ENCODE data around the gene TMEM200C. TPM values are rescaled to one million over a fixed set of nuclear protein-coding genes. Genes with fewer than 3 reads are reported as not detected.

The TMEM200C gene
- total and polyA plus RNA-seq, 10 of the 15 experiments (the other 5 are each of a cell fraction or from before 2014, with no cell fraction given) = not detected

DNA sequence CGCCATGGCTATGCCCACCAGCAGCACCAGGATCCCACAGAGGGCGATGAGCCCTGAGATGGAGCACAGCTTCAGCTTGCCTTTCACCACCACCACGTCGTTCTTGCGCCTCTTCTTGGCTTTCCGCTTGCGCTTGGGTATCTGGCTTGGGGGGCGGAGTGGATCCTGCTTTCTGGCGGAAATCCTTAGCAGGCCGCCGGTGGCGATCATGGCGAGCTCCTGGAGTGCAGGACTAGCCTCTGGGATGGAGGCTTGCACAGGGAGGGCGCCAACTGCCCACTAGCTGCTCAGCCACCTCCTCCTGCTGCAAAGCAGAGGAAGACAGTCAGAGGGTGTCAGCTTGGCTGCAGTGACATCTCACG is 3.5 kb downstream of the TMEM200C start (continued):
- no peak for TF ChIP-seq SIN3A (IDR thresholded peaks at IDR 0.05; ENCODE audit: low read depth, low read length)
- TF ChIP-seq, protein P1, sequence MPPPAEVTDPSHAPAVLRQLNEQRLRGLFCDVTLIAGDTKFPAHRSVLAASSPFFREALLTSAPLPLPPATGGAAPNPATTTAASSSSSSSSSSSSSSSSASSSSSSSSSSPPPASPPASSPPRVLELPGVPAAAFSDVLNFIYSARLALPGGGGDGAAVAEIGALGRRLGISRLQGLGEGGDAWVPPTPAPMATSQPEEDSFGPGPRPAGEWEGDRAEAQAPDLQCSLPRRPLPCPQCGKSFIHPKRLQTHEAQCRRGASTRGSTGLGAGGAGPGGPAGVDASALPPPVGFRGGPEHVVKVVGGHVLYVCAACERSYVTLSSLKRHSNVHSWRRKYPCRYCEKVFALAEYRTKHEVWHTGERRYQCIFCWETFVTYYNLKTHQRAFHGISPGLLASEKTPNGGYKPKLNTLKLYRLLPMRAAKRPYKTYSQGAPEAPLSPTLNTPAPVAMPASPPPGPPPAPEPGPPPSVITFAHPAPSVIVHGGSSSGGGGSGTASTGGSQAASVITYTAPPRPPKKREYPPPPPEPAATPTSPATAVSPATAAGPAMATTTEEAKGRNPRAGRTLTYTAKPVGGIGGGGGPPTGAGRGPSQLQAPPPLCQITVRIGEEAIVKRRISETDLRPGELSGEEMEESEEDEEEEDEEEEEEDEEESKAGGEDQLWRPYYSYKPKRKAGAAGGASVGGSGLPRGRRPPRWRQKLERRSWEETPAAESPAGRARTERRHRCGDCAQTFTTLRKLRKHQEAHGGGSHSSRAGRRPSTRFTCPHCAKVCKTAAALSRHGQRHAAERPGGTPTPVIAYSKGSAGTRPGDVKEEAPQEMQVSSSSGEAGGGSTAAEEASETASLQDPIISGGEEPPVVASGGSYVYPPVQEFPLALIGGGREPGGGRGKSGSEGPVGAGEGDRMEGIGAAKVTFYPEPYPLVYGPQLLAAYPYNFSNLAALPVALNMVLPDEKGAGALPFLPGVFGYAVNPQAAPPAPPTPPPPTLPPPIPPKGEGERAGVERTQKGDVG (CRISPR knock-in tag; IDR thresholded peaks at IDR 0.05) = no peak
- TF ChIP-seq, protein P2, sequence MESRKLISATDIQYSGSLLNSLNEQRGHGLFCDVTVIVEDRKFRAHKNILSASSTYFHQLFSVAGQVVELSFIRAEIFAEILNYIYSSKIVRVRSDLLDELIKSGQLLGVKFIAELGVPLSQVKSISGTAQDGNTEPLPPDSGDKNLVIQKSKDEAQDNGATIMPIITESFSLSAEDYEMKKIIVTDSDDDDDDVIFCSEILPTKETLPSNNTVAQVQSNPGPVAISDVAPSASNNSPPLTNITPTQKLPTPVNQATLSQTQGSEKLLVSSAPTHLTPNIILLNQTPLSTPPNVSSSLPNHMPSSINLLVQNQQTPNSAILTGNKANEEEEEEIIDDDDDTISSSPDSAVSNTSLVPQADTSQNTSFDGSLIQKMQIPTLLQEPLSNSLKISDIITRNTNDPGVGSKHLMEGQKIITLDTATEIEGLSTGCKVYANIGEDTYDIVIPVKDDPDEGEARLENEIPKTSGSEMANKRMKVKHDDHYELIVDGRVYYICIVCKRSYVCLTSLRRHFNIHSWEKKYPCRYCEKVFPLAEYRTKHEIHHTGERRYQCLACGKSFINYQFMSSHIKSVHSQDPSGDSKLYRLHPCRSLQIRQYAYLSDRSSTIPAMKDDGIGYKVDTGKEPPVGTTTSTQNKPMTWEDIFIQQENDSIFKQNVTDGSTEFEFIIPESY (IDR thresholded peaks at IDR 0.05) = no peak
- TF ChIP-seq MXI1 (IDR thresholded peaks at IDR 0.05; ENCODE audit: low read depth, low read length) = no peak

DNA sequence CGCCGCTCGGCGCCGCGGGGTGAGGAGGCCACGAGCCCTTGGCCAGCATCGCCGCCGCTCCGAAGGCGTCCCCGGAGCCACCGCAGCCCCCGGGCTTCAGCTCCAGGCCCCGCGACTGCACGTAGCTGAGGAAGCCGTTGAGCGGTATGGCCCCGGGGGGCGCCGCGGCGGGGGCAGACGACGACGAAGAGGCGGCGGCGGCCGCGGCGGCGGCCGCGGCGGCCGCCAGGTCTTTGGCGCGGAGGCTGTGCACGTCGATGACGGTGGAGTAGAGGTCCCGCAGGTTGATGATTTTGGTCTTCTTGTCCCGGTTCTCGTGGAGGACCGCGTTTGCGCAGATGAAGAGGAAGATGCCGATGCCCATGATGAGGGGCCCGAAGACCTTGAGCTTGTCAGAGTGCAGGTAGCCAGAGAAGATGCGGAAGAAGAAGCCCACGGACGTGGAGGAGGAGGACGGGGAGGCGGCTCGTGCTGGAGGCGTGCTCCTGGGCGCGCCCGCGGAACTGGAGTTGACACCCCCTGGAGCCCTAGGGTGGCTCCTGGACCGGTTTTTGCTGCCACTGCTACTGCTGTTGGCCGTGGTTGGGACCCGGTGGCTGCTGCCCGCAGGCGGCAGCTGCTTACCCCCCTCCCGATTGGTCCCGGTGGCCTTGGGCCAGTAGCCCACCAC is 4.0 kb downstream of the TMEM200C start:
- Histone ChIP-seq H3K36me3 (ENCODE audit: control insufficient read depth in 2 of 2, insufficient read depth in 2 of 2, low read length in 1 of 2) (no peaks in the 10 kb centered on the region), H3K27ac (ENCODE audit: control insufficient read depth, insufficient read depth) (no peak overlapping the region), H3K79me2 (ENCODE audit: control insufficient read depth, insufficient read depth, low read length) (no peaks in the 10 kb centered on the region), H4K20me1 (ENCODE audit: control insufficient read depth, insufficient read depth) (no peaks in the 10 kb centered on the region), H3K4me1 (ENCODE audit: control insufficient read depth, insufficient read depth, low read length) (no peaks in the 10 kb centered on the region; the same call in 1 of the 2 replicates), H2AFZ (ENCODE audit: control insufficient read depth, low read depth, low read length) (no peak overlapping the region), H3K9ac (ENCODE audit: control insufficient read depth, insufficient read depth, low read length) (no peak overlapping the region), H3K4me3 (no peak overlapping the region), H3K27me3 (replicated peaks in 1 of 2; ENCODE audit: control insufficient read depth in 2 of 2, insufficient read depth in 2 of 2, low read length in 1 of 2) (peaks cover 14 to 33% of the 10 kb centered on the region in 2 experiments), H3K4me2 (ENCODE audit: control insufficient read depth, insufficient read depth) (peak overlapping the region; percentile 30; the same call in 1 of the 2 replicates), H3K9me3 (replicated peaks; ENCODE audit: control insufficient read depth, insufficient read depth, low read length) (no peaks in the 10 kb centered on the region; the same call in 2 of the 3 replicates)
- no peak for ATAC-seq
- SMC1A ChIA-PET (ENCODE audit: uncharacterized antibody, unreplicated experiment) = no interaction called here
- DNase-seq (ENCODE audit: low read depth, low spot score) = no peak
- no TSS peak for BruUV-seq (replicated peaks)
- in situ Hi-C loops (cut with MboI) = no loop called here
- intact Hi-C loops (cut with micrococcal nuclease; ENCODE audit: unreplicated experiment) = no loop called here
- WGBS (ENCODE audit: insufficient coverage, insufficient replicate concordance, low lambda C conversion rate, missing lambda C conversion rate) = 27% methylated on average over 62 of the region's 70 CpGs
- no peak for FAIRE-seq
- RAD21 ChIA-PET (ENCODE audit: unreplicated experiment) = no interaction called here
- POLR2A ChIA-PET = no interaction called here
- CTCF ChIA-PET = interaction anchor here (1.3 to 1.6 kb wide), 2 partner anchors 12 to 13 kb away, joined by 4 to 5 read pairs; no protein-coding TSS in a partner anchor
- TF ChIP-seq ETV6 (conservative IDR thresholded peaks at IDR 0.05 in 1 of 2, IDR thresholded peaks at IDR 0.05 in 1 of 2; ENCODE audit: borderline replicate concordance in 1 of 2, low read depth in 1 of 2) (no peak), ZNF622 (IDR thresholded peaks at IDR 0.05) (no peak), RAD51 (IDR thresholded peaks at IDR 0.05) (no peak), MYB (IDR thresholded peaks at IDR 0.05; ENCODE audit: borderline replicate concordance, low read depth, low read length) (no peak)
- TF ChIP-seq, protein P3, sequence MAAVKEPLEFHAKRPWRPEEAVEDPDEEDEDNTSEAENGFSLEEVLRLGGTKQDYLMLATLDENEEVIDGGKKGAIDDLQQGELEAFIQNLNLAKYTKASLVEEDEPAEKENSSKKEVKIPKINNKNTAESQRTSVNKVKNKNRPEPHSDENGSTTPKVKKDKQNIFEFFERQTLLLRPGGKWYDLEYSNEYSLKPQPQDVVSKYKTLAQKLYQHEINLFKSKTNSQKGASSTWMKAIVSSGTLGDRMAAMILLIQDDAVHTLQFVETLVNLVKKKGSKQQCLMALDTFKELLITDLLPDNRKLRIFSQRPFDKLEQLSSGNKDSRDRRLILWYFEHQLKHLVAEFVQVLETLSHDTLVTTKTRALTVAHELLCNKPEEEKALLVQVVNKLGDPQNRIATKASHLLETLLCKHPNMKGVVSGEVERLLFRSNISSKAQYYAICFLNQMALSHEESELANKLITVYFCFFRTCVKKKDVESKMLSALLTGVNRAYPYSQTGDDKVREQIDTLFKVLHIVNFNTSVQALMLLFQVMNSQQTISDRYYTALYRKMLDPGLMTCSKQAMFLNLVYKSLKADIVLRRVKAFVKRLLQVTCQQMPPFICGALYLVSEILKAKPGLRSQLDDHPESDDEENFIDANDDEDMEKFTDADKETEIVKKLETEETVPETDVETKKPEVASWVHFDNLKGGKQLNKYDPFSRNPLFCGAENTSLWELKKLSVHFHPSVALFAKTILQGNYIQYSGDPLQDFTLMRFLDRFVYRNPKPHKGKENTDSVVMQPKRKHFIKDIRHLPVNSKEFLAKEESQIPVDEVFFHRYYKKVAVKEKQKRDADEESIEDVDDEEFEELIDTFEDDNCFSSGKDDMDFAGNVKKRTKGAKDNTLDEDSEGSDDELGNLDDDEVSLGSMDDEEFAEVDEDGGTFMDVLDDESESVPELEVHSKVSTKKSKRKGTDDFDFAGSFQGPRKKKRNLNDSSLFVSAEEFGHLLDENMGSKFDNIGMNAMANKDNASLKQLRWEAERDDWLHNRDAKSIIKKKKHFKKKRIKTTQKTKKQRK (IDR thresholded peaks at IDR 0.05; ENCODE audit: low read depth, low read length) = no peak
- TF ChIP-seq, protein P4, sequence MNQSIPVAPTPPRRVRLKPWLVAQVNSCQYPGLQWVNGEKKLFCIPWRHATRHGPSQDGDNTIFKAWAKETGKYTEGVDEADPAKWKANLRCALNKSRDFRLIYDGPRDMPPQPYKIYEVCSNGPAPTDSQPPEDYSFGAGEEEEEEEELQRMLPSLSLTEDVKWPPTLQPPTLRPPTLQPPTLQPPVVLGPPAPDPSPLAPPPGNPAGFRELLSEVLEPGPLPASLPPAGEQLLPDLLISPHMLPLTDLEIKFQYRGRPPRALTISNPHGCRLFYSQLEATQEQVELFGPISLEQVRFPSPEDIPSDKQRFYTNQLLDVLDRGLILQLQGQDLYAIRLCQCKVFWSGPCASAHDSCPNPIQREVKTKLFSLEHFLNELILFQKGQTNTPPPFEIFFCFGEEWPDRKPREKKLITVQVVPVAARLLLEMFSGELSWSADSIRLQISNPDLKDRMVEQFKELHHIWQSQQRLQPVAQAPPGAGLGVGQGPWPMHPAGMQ (IDR thresholded peaks at IDR 0.05; ENCODE audit: borderline replicate concordance) = no peak

Data from GM12878 (cell line).